SU-DHL-6 (cell line): ENCODE measurements around the gene PPM1G.

ENCODE experiments used
- H2AFZ ChIP-seq: fragments of 200-600 bp; sonication (generic); 2 replicates; pipeline ENCODE4 v1.6.1; 2014; ENCODE audit warnings: low read depth, mild to moderate bottlenecking, moderate library complexity, mixed read lengths, antibody characterized with exemption, low read length; ENCODE audit not compliant: severe bottlenecking
- H3F3A ChIP-seq: fragments of 200-600 bp; shearing (Covaris generic); 2 replicates; pipeline ENCODE4 v1.6.0; 2016; ENCODE audit warnings: antibody characterized with exemption, mild to moderate bottlenecking; ENCODE audit not compliant: insufficient read depth
- H3K27ac ChIP-seq: fragments of 200-600 bp; sonication (generic); 2 replicates; pipeline ENCODE4 v1.5.1; 2016; ENCODE audit warnings: low read depth, mild to moderate bottlenecking, low read length, moderate library complexity, mixed read lengths
- H3K27me3 ChIP-seq: fragments of 200-600 bp; sonication (generic), shearing (Covaris generic); 2 replicates; pipeline ENCODE4 v1.6.0; 2014; ENCODE audit warnings: mild to moderate bottlenecking, low read length
- H3K36me3 ChIP-seq: fragments of 200-600 bp; sonication (generic); 2 replicates; pipeline ENCODE4 v1.6.1; 2014; ENCODE audit warnings: mild to moderate bottlenecking, low read length, mixed read lengths
- H3K4me2 ChIP-seq: fragments of 300-600, 200-600 bp; shearing (Covaris generic), sonication (generic); 2 replicates; pipeline ENCODE4 v1.6.0; 2014; ENCODE audit warnings: low read length, low read depth, mild to moderate bottlenecking; ENCODE audit not compliant: poor library complexity, severe bottlenecking
- H3K4me3 ChIP-seq: fragments of 200-600 bp; sonication (generic); 2 replicates; pipeline ENCODE4 v1.5.1; 2014; ENCODE audit warnings: antibody characterized with exemption, low read length, mild to moderate bottlenecking, mixed read lengths; ENCODE audit not compliant: insufficient read depth, poor library complexity, severe bottlenecking
- H3K79me2 ChIP-seq: fragments of 200-600 bp; sonication (generic); 2 replicates; pipeline ENCODE4 v1.6.1; 2014; ENCODE audit warnings: mild to moderate bottlenecking, low read length, moderate library complexity; ENCODE audit not compliant: insufficient read depth
- H3K9ac ChIP-seq: fragments of 200-600 bp; sonication (generic); 2 replicates; pipeline ENCODE4 v1.7.0; 2014; ENCODE audit warnings: mild to moderate bottlenecking, low read length
- H3K9me2 ChIP-seq: fragments of 200-600 bp; sonication (generic); replicated peaks from 2 replicates; pipeline ENCODE4 v1.6.1; 2014; ENCODE audit warnings: low read length; ENCODE audit not compliant: insufficient read depth
- H3K9me3 ChIP-seq: fragments of 200-600 bp; sonication (generic); 2 replicates; pipeline ENCODE4 v1.6.1; 2014; ENCODE audit warnings: low read length, mixed read lengths; ENCODE audit not compliant: insufficient read depth
- H4K20me1 ChIP-seq: fragments of 200-600 bp; sonication (generic); 2 replicates; pipeline ENCODE4 v1.6.1; 2014; ENCODE audit warnings: low read depth, mild to moderate bottlenecking, antibody characterized with exemption, low read length, moderate library complexity, mixed read lengths
- CTCF ChIP-seq: fragments of 200-600 bp; sonication (generic); IDR thresholded peaks from one replicate; pipeline ENCODE4 v1.5.1; 2017; ENCODE audit warnings: antibody characterized with exemption, mild to moderate bottlenecking, low read length, moderate library complexity; ENCODE audit not compliant: insufficient read depth, poor library complexity, severe bottlenecking
- EZH2phosphoT487 ChIP-seq: fragments of 200-600 bp; sonication (generic), shearing (Covaris generic); conservative IDR thresholded peaks from 2 replicates; pipeline ENCODE4 v1.6.1; 2018; ENCODE audit warnings: mild to moderate bottlenecking, antibody characterized with exemption, low read length, moderate library complexity, mixed read lengths

Gene PPM1G

GRCh38 chr2:27380626-27381545, 28.5 kb downstream of the PPM1G start, which contains the start of gene ZNF513:
Gene ZNF513 (minus strand): TSS chr2:27380734. CDS start chr2:27380526, 208 bp downstream.
- TF ChIP-seq EZH2phosphoT487: no peak
- TF ChIP-seq CTCF: no peak
- peak within 1 kb of the TSS; percentile 78 for H3K9ac ChIP-seq
- no peaks in the 10 kb centered on the region for H3K9me2 ChIP-seq
- H3K9me3 ChIP-seq: no peaks in the 10 kb centered on the region
- H4K20me1 ChIP-seq: no peaks in the 10 kb centered on the region
- peak within 1 kb of the TSS; percentile 81 for H3K4me3 ChIP-seq
- no peaks in the 10 kb centered on the region for H3K27me3 ChIP-seq
- H3K27ac ChIP-seq: peak within 1 kb of the TSS; percentile 75
- peak within 1 kb of the TSS; percentile 80 for H3K4me2 ChIP-seq
- 0 out of 2 replicates have a peak, but pooled peaks cover 7% of the 10 kb centered on the region for H3K79me2 ChIP-seq
- peaks cover 17% of the 10 kb centered on the region; the same call in 1 of the 2 replicates for H3K36me3 ChIP-seq
- H3F3A ChIP-seq: peaks cover 30% of the 10 kb centered on the region
- peak within 1 kb of the TSS; percentile 63 for H2AFZ ChIP-seq

GRCh38 chr2:27379836-27380625, 29.4 kb downstream of the PPM1G start:
- Histone ChIP-seq H3K27me3 (no peaks in the 10 kb centered on the region), H3K27ac (peak overlapping the region; percentile 75), H3K79me2 (0 out of 2 replicates have a peak, but pooled peaks cover 7% of the 10 kb centered on the region), H3F3A (peaks cover 30% of the 10 kb centered on the region), H3K9me2 (no peaks in the 10 kb centered on the region), H3K9me3 (no peaks in the 10 kb centered on the region), H3K4me2 (peak overlapping the region; percentile 80), H3K4me3 (peak overlapping the region; percentile 81), H2AFZ (no peak overlapping the region), H4K20me1 (no peaks in the 10 kb centered on the region), H3K36me3 (0 out of 2 replicates have a peak, but pooled peaks cover 9% of the 10 kb centered on the region), H3K9ac (peak overlapping the region; percentile 78)
- no peak for TF ChIP-seq CTCF

GRCh38 chr2:27379383-27379835, 30.0 kb downstream of the PPM1G start:
- peak overlapping the region; percentile 78 for H3K9ac ChIP-seq
- H3K9me2 ChIP-seq: no peaks in the 10 kb centered on the region
- H4K20me1 ChIP-seq: no peaks in the 10 kb centered on the region
- H3K36me3 ChIP-seq: peaks cover 6% of the 10 kb centered on the region; the same call in 1 of the 2 replicates
- H3K27ac ChIP-seq: peak overlapping the region; percentile 75
- peaks cover 30% of the 10 kb centered on the region for H3F3A ChIP-seq
- H3K4me2 ChIP-seq: peak overlapping the region; percentile 80
- H3K27me3 ChIP-seq: no peaks in the 10 kb centered on the region
- 0 out of 2 replicates have a peak, but pooled peaks cover 7% of the 10 kb centered on the region for H3K79me2 ChIP-seq
- no peak overlapping the region for H2AFZ ChIP-seq
- H3K9me3 ChIP-seq: no peaks in the 10 kb centered on the region
- H3K4me3 ChIP-seq: peak overlapping the region; percentile 81
- TF ChIP-seq CTCF: no peak
- no peak for TF ChIP-seq EZH2phosphoT487
